Stimulated activated CD8-positive, alpha-beta memory T cell treated with anti-CD3 and anti-CD28 coated beads, Interleukin-7, amount 100 ng/mL, for 24 hours (primary cell): ENCODE data around the gene LARP4B.

Source experiments
- DNase-seq: peaks from one replicate; pipeline ENCODE4 v3.0.0-alpha.2; 2020; ENCODE audit warnings: low read depth

Gene LARP4B

DNA sequence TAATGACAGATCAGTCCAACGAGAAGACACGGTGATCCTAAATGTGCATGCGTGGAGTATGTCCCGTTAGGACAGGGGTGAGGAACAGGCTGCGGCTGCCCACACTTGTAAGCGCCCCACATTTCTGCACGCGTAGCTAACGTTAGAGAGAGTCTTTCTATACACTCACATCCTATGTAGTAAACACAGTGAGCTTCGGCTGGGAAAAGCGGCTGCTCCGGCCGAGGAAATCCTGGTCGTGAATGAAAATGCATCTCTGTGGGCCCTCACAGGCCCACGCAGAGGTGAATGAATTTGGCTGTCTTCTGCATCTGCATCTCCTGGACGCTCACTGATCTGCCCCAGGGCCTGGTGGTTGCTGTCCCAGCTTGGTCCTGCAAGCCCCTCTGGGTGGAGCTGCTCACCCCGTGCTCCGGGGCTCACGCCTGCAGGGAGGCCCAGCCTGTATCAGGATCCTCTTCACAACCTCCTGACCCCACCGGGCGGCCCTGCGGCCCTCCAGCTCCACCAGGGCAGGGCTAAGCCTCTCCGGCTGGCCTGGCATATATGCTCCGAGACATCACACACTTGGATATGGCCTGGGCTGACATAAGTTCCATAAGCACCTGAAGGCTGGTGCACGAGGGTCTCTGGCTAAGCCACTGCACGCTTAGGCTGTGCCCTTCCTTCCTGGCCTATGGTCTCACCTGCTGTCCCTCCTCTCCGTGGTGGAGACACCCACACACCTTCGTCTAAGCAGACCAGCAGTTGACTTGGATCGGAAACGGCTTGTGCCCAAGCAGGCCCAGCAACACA, 124.1 kb downstream of the LARP4B start:
- DNase-seq = no peak

DNA sequence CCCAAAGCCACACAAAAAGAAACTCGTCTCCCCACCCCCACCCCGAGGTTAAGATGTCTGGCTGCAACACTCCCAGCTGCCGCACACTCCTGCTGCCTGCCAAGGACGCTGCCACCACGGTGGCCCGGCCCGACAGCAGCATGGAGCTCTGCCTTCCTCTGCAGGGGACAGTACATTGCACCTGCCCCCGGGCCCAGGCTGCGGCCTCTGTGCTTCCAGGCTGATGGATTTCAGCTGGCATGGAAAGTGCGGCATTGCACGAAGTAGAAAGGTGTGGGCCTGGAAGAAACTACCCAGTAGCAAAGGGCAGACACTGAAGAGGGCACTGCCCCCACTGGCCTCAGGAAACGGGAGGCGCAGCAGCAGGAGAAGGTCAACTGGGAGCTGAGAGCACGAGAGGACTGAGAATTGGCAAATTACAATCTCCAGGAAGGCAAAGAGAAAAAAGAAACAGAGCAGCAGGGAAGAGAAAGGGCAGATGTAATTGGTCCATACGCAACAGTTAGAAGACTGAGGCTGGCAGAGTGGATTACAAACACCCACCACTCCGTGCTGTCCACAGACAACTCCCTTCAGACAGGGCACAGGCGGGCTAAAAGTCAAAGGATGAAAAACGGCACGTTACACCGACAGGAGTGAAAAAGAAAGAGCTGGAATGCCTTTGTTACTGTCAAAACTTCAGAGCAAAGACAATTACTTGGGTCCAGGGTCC, 124.9 kb downstream of the LARP4B start:
- no peak for DNase-seq

DNA sequence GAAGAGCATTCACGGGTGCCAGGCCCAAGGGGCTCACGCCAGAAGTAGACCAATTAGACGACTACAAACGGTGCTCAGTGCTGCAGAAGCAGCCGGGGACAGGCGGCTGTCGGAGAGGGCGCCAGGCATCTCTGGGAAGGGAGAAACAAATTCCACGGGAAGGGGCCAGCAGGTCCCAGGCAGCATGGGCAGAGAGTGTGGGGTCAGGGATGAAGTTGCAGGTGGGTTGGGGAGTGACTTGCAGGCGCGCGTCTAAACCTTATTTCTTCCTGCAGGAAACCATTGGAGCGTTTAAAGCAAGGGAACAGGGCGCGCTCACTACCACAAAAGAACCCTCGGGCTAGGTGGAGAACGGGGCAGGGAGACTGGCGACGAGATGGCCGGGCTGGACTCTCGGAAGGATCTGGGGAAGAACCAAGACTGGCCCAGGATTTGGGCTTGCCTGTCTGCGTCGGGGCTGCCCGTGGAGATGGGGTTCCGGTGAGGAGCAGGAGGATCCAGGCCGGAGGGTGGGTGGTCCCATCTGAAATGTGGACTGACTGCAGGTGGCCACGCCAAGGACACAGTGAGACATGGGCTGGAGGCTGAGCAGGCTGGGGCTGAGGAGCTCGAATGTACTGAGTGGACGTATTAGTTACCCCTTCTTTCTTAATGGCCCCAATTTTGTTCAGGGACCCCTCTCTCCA, 125.7 kb downstream of the LARP4B start:
- DNase-seq = no peak

DNA sequence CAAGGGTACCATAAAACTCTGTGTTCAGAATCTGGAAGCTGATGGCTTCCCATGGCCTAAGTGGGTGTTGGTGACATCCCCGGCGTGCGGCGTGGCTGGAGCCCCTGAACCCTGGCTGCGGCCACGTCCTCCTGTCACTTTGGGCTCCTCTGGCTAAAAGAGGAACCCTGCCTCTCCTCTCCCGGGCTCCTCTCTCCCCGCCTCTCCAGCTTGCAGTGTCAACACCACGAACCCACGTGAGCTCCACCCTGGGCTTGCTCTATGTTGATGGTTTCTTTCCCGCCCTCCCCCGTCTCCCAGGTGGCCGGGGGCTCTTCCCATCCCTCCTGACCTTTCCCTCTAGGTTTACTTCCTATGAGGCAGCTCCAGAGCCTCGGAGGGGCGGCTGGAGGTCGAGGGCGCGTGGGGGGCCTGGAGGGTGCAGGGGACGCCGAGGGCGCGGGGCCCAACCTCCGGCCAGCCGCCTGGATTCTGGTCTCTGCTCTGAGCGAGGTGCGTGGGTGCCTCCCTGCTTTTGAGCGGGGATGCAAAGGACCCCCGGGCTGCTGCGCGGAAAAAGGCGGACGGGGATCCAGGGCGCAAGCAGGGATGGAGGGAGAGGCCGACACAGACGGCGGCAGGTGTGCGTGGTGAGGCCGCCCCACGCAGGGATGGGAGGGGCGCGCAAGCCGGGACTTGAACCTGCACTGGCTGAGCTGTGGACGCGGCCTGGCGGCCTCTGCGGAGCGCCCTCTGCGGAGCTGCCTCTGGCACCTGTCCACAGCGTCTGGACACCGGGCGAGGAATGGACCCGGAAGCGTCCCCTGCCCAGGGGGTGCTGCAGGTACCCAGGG, 126.5 kb downstream of the LARP4B start:
- no peak for DNase-seq

- no peak for DNase-seq
Observed at GRCh38 chr10:804191-804781, 127.2 kb downstream of the LARP4B start.

DNA sequence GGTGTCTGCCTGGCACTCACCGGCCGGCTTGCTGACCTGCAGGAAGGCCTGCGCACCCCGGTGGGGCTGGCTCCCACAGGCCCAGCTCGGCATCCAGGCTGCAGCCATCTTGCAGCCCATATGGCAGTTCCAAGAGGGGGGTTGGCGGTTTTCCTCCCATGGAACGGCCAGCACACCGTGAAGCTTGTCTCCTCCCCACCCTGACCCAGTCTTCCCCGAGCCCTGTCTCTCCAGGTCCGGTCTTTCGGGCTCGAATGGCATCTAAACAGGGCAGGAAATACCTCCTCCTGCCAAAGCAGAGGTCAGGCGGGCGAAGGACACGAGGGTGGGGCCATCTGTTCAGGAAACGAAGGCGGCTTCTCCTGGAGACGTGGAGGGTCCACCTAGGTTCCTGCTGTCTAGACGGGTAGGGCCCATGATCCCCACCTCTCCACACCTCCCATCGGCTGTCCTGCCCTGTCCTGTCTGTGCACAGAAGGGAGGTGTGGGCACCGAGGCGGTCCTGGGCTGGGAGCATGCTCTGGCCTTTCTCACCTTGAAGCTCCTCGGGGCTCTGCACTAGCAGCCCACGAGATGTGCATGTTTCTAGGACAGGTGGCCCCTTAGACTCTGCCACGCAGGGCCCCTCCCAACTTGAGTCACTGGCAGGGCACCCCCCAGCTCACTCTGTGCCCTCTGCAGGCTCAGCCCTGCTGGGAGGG, 128.3 kb downstream of the LARP4B start:
- DNase-seq = no peak

DNA sequence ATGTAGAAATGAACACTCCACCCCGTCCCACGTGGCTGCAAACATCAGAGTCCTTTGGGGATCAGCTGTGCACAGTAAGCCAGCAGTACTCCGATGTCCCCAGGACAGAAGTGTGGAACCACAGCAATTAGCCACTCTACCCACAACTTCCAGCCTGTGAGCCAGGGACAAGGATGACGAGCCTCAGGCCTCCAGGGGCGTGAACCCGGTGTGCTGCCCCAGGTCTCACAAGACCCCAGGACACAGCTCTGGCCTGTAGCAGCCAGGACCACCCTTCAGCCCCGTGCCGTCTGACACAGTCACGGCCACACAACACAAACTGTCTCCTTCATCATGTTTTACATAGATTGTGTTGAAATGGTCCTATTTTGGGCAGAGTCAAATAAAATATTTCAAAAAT, 129.0 kb downstream of the LARP4B start:
- no peak for DNase-seq

DNA sequence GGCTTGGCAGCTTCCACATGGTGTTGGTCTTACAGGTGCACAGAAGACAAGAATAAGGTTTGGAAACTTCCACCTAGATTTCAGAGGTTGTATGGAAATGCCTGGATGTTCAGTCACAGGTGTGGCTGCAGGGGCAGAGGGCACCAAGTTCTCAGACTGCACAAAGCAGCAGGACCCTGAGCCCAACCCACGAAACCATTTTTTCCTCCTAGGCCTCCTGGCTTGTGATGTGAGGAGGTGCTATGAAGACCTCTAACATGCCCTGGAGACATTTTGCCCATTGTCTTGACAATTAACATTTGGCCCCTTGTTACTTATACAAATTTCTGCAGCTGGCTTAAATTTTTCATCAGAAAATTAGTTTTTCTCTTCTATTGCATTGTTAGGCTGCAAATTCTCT, 134.3 kb downstream of the LARP4B start:
- DNase-seq = no peak

DNA sequence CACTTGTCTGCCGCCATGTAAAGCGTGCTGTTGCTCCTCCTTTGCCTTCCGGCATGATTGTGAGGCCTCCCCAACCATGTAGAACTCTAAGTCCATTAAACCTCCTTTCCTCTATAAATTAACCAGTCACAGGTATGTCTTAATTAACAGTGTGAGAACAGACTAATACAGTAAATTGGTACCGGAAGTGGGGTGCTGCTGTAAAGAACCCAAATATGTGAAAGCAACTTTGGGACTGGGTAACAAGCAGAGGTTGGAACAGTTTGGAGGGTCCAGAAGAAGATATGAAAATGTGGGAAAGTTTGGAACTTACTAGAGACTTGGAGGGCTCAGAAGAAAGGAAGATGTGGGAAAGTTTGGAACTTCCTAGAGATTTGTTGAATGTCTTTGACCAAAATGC, 135.3 kb downstream of the LARP4B start:
- DNase-seq = no peak

DNA sequence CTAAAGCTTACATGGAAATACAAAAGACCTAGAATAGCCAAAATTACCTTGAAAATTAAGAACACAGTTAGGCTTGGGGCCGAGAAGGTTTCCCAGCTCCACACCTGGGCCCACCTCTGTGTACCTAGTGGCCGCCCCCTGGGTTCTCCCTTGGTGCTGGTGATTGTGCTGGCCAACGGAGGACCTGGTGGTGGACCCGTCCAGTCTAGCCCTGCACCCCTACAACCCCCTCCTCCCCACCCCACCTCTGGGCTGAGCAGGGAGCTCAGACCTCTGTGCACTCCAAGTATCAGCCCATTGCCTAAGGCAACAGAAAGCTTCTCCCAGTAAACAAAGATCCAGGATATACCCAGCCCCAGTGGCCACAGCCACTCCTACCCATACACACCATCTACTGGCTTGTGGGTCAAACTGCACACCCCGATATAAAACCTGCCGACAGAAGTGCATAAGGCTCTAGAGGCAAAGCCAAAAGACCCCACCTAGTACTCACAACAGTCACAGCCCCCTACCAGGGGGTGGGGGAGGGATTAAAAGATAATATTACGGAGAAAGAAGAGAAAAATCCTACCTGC, 137.0 kb downstream of the LARP4B start:
- no peak for DNase-seq

DNA sequence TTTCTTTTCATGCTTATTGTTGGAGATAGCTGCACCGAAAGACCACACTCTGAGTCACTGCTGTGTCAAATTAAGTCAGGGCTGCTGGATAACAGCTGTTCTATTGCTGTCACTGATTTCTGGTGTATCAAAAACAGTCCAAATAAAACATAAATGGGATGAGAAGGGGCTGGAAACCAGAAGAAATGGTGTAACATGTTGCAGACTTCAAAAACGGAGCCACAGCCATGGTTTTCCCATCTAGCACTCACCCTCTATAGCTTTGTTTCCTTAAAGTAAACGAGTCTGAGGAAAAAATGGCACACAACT, 138.8 kb downstream of the LARP4B start:
- DNase-seq = no peak

- no peak for DNase-seq
Observed at GRCh38 chr10:792083-792791, 139.3 kb downstream of the LARP4B start.

GRCh38 chr10:791639-792038, 139.9 kb downstream of the LARP4B start:
- DNase-seq = no peak

DNA sequence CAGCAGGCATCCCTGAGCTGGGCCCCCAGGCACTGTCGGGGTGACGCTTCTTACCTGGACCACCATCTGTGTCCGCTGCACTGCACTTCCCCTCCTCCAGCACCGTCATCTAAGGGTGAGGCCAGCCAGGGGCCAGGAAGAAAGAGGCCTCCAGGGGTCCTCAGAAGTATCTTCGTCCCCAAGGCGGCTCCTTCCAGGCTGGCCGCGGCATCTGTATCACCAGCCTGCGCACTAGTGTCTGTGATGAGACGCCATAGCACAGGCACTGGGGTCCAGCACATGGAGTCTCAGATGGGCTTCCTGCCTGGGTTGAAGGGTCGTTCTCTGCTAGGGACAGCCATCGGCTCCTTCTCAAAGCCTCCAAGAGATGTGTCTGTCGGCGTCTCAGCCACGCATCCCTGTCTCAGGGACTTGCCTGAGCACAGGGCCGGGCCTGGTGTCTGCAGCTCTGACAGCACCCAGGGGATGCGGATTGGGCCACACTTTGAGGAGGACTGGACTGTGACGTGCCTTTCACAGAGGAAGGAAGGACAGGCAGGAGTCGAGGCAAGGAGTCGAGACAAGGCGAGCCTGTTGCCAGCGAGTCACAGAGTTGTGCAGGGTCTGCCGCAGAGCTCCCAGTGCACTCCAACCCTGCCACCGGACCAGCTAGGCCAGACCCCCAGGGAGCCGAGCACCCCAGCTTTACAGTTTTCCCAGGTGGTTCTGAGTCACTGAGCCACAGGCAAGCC, 140.5 kb downstream of the LARP4B start:
- no peak for DNase-seq

- DNase-seq = no peak
Observed at GRCh38 chr10:789831-790701, 141.4 kb downstream of the LARP4B start.

DNA sequence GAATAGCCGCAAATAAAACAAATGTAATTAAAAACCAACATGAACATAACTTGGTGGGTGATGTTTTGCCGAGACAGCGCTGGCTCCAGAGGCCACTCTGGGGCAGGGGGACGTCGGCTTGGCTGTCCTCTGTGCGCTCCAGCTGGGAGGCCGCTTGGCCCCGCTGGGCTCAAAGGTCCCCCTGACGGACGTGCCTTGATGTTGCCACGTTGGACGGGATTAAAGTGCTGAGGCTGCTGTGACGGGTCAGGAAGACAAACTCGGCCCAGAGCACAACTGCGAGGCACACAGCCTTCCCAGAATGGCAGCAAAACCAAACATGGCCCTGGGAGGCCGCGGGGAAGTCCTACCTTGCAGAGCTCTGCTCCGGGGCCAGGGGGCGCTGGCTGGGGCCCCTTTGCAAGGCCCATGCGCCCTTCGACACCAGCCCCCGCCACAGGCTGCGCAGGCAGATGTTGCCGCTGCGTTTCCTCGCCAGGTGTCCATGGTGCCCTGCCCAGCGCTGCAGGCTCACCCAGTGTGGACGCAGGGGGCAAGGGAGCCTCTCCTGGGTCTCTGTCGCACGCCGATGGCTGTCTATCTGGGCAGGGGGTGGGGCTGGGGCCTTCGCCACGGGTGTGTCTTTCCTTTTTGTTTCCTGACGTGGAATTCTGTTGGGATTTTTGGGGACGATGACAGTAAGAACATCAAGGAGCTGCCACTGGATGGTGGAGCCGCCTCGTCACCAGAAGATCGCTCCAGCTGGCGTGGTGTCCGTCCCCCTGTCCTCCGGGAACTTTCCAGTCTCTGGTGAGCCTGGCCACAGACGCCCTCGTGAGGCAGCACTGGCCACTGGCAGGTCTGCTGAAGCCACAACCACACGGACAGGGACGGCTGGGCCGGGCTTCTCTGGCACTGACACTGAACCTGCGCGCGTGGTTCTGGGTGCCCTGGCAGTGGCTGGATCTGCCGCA, 142.4 kb downstream of the LARP4B start:
- DNase-seq = no peak

GRCh38 chr10:787933-788651, 143.4 kb downstream of the LARP4B start:
- no peak for DNase-seq
